Stimulated activated naive CD8-positive, alpha-beta T cell treated with anti-CD3 and anti-CD28 coated beads, Interleukin-15, Interleukin-2, amounts not matched to agents 100 ng/mL and 50 ng/mL, for 24 hours (primary cell): Measurements from ENCODE around the gene MAP3K2.
"Not testable (repeated sequence)": the region's sequence is repeated elsewhere in the genome, so short reads cannot be mapped to it uniquely, and the experiment has no call there.

Experiments used
- H3K27ac Mint-ChIP-seq: one replicate; pipeline ENCODE4 v1.8.0; 2021; ENCODE audit warnings: mild to moderate bottlenecking, mixed read lengths
- H3K27me3 Mint-ChIP-seq: one replicate; pipeline ENCODE4 v1.8.0; 2021; ENCODE audit warnings: mixed read lengths
- H3K36me3 Mint-ChIP-seq: one replicate; pipeline ENCODE4 v1.8.0; 2021; ENCODE audit warnings: low read depth, mixed read lengths
- H3K4me1 Mint-ChIP-seq: one replicate; pipeline ENCODE4 v1.8.0; 2021; ENCODE audit warnings: low read depth, mixed read lengths
- H3K4me3 Mint-ChIP-seq: one replicate; pipeline ENCODE4 v1.8.0; 2021; ENCODE audit warnings: mild to moderate bottlenecking, mixed read lengths
- H3K9me3 Mint-ChIP-seq: one replicate; pipeline ENCODE4 v1.8.0; 2021; ENCODE audit warnings: mixed read lengths

MAP3K2 gene

DNA sequence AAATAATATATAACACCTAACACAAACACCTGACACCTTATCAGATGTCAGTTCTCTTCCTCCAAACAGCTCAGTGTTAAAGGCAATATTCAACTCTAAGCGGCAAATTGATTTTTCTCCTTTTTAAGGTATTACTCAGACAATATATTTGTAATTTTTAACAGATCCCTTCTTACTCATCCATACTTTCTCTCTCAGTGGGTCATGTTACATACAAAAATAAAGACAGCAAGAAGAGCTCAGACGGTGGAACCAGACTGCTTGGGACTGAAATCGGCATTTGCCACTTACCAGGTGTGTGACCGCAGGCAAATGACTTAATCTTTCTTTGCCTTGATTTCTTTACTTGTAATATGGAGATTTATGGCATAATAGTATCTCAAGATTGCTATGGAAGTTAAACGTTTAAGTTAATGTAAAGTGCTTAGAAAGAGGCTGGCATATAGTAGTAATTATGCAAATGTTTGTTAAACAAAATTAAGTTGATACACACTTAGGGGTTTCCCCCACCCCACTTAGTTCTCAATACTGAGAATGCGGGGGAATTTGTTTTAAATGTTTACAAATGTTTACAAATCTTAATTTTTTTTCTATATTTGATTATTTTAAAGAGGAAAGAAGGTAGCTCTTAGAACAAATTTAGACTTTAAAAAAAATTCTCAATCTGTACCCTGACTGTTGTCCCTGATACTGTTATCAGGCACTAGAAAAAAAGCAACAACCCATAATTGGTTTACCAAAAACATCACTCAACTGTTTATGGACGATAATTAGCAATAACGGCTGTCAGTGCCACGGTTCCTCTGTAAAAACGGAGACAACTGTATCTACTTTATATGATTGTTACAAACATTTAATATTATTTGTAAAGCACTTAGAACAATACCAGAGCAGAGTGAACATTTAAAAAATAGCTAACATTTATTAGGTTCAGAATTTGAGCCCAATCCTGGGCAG is 25.6 kb downstream of the MAP3K2 start:
- no peaks in the 10 kb centered on the region for H3K27me3 Mint-ChIP-seq
- H3K36me3 Mint-ChIP-seq, result no peaks in the 10 kb centered on the region
- H3K27ac Mint-ChIP-seq, result no peak overlapping the region
- H3K9me3 Mint-ChIP-seq, result no peaks in the 10 kb centered on the region
- no peak overlapping the region for H3K4me3 Mint-ChIP-seq
- peaks cover 72% of the 10 kb centered on the region for H3K4me1 Mint-ChIP-seq

DNA sequence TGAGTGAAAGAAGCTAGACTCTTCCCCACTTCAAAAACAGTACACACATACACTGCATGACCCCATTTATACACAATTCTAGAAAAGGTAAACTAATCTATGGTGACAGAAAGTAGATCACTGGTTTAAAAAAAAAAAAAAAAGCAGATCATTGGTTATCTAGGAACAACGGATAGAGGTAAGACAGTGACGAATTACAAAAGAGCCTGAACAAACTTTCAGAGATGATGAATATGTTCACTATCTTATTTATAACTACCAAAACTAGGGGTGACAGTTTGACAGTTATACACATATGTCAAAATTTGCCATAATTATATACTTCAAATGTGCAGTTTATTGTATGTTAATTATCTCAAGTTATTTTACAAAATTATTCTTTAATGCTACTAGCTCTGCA is 27.5 kb downstream of the MAP3K2 start:
- H3K27me3 Mint-ChIP-seq, result no peaks in the 10 kb centered on the region
- peaks cover 4% of the 10 kb centered on the region for H3K36me3 Mint-ChIP-seq
- H3K27ac Mint-ChIP-seq, result no peak overlapping the region
- H3K4me1 Mint-ChIP-seq, result peaks cover 64% of the 10 kb centered on the region
- H3K4me3 Mint-ChIP-seq, result no peak overlapping the region
- H3K9me3 Mint-ChIP-seq, result no peaks in the 10 kb centered on the region

DNA sequence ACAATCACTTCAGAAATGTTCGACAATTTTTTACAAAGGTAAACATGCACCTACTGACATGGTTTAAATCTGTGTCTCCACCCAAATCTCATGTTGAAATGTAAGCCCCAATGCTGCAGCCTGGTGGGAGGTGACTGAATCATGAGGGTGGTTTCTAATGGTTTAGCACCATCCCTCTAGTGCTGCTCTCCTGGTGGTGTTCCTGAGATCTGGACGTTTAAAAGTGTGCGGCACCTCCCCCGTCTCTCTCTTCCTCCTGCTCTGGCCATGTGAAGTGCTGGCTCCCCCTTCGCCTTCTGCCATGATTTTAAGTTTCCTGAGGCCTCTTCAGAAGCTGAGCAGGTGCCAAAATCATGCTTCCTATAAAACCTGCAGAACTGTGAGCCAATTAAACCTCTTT is 28.3 kb downstream of the MAP3K2 start:
- Mint-ChIP-seq H3K4me3 (no peak overlapping the region), H3K36me3 (peaks cover 4% of the 10 kb centered on the region), H3K9me3 (no peaks in the 10 kb centered on the region), H3K27ac (no peak overlapping the region), H3K27me3 (no peaks in the 10 kb centered on the region), H3K4me1 (peaks cover 66% of the 10 kb centered on the region)

DNA sequence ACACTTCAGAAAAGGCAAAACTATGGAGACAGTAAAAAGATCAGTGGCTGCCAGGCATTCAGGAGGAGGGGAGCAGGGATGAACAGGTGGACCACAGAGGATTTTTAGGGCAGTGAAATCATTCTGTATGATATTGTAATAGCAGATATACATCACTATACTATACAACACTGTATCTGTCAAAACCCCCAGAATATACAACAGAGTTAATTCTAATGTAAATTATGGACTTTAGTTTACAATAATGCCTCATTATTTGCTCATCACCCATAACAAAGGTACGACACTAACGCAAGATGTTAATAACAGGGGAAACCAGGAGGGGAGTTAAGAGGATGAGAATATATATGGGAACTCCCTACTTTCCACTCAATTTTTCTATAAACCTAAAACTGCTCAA is 28.8 kb downstream of the MAP3K2 start:
- Mint-ChIP-seq H3K4me1 (peaks cover 64% of the 10 kb centered on the region), H3K36me3 (peaks cover 4% of the 10 kb centered on the region), H3K27me3 (no peaks in the 10 kb centered on the region), H3K27ac (no peak overlapping the region), H3K9me3 (no peaks in the 10 kb centered on the region), H3K4me3 (no peak overlapping the region)

DNA sequence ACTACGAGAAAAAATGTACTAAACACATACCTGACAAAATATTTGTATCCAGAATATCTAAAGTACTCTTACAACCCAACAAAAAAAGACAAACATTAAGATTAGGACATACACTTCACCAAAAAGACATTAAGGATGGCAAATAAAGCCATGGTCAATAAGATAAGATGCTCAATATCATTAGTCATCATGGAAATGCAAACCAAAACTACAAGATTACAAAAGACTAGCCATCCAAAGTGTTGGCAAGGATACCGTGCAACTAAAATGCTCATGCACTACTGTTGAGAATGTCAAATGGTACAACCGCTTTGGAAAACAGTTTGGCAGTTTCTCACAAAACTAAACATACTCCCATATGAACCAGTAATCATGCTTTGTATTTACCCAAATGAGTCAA is 29.7 kb downstream of the MAP3K2 start:
- peaks cover 54% of the 10 kb centered on the region for H3K4me1 Mint-ChIP-seq
- peaks cover 4% of the 10 kb centered on the region for H3K36me3 Mint-ChIP-seq
- no peak overlapping the region for H3K4me3 Mint-ChIP-seq
- H3K27ac Mint-ChIP-seq, result no peak overlapping the region
- no peaks in the 10 kb centered on the region for H3K9me3 Mint-ChIP-seq
- no peaks in the 10 kb centered on the region for H3K27me3 Mint-ChIP-seq

DNA sequence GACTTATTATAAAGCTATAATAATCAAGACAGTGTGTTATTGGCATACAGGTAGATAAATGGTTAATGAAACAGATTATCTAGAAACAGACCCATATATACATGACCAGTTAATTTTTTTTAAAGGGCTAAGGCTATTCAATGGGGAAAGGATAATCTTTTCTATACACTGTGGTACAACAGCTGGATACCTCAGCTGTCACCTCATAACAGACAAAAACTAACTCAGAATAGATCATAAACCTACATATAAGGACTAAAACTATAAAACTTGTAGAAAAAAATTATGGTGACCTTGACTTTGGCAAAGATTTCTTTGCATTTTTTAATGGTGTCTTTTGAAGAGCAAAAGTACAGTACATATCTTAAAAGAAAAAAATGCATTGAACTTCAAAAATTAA is 30.2 kb downstream of the MAP3K2 start:
- no peak overlapping the region for H3K4me3 Mint-ChIP-seq
- H3K27me3 Mint-ChIP-seq, result no peaks in the 10 kb centered on the region
- H3K27ac Mint-ChIP-seq, result no peak overlapping the region
- peaks cover 50% of the 10 kb centered on the region for H3K4me1 Mint-ChIP-seq
- peaks cover 4% of the 10 kb centered on the region for H3K36me3 Mint-ChIP-seq
- no peaks in the 10 kb centered on the region for H3K9me3 Mint-ChIP-seq

DNA sequence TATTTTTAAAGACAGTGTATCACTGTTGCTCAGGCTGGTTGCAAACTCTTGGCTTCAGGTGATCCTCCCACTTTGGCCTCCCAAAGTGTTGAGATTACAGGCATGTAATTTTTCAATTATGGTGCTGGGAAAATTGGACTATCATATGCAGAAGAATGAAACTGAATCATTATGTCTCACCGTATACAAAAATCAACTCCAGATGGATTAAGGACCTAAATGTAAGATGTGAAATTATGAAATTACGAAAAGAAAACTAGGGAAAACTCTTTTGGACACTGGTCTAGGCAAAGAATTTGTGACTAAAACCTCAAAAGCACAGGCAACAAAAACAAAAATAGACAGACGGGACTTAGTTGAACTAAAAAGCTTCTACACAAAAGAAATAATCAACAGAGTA is 31.2 kb downstream of the MAP3K2 start:
- Mint-ChIP-seq H3K4me1 (peaks cover 49% of the 10 kb centered on the region), H3K9me3 (no peaks in the 10 kb centered on the region), H3K36me3 (peaks cover 4% of the 10 kb centered on the region), H3K4me3 (no peak overlapping the region), H3K27me3 (no peaks in the 10 kb centered on the region), H3K27ac (no peak overlapping the region)

DNA sequence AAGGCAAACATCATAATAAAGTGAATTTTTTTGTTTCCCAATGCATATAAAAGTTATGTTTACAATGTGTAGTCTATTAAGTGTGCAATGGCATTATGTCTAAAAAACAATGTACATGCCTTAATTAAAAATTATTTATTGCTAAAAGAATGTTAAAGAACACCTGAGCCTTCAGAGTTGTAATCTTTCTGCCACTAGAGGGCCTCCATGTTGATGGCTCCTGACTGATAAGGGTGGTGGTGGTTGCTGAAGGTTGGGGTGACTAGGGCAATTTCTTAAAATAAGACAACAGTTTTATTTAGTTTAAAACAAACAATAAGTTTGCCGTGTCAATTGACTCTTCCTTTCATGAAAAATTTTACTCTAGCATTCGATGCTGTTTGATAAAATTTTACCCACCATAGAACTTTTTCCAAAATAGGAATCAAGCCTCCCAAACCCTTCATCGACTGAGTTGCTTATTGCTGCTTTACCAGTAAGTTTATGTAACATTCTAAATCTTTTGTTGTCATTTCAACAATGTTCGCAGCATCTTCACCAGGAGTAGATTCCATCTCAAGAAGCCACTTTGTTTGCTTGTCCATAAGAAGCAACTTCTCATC is 32.3 kb downstream of the MAP3K2 start:
- H3K27me3 Mint-ChIP-seq, result no peaks in the 10 kb centered on the region
- H3K9me3 Mint-ChIP-seq, result no peaks in the 10 kb centered on the region
- peaks cover 4% of the 10 kb centered on the region for H3K36me3 Mint-ChIP-seq
- H3K4me1 Mint-ChIP-seq, result peaks cover 52% of the 10 kb centered on the region
- H3K4me3 Mint-ChIP-seq, result no peak overlapping the region
- no peak overlapping the region for H3K27ac Mint-ChIP-seq

DNA sequence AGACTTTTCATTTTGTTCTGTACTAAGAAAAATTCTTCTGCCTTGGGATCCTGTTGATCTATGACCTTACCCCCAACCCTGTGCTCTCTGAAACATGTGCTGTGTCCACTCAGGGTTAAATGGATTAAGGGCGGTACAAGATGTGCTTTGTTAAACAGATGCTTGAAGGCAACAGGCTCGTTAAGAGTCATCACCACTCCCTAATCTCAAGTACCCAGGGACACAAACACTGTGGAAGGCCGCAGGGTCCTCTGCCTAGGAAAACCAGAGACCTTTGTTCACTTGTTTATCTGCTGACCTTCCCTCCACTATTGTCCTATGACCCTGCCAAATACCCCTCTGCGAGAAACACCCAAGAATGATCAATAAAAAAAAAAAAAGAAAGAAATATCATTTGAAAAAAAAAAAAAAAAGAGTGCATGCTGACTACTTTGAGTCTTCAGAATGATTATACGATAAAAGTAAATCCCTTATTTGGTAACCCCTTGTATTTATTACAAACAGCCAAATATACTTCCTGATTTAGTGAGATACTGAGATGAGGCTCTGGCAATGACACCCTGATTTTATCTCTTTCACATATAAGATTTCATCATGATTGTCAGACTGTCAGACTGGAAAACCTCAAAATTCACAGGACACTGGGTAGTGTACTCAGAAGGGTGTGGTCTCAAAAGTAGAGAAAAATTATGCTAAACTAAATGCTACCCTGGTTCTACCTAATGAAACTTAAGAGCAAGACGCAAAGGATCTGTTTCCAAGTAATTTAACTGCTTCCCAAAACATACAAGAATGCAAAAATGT is 33.7 kb downstream of the MAP3K2 start:
- not testable (repeated sequence) for H3K4me3 Mint-ChIP-seq, H3K36me3 Mint-ChIP-seq, H3K27ac Mint-ChIP-seq, H3K27me3 Mint-ChIP-seq, H3K9me3 Mint-ChIP-seq
- peaks cover 52% of the 10 kb centered on the region for H3K4me1 Mint-ChIP-seq

DNA sequence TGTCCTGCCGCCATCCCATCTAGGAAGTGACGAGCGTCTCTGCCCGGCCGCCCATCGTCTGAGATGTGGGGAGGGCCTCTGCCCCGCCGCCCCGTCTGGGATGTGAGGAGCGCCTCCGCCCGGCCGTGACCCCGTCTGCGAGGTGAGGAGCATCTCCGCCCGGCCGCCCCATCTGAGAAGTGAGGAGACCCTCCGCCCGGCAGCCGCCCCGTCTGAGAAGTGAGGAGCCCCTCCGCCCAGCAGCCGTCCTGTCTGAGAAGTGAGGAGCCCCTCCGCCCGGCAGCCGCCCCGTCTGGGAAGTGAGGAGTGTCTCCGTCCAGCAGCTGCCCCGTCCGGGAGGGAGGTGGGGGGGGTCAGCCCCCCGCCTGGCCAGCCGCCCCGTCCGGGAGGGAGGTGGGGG is 34.6 kb downstream of the MAP3K2 start:
- not testable (repeated sequence) for H3K27me3 Mint-ChIP-seq, H3K4me3 Mint-ChIP-seq, H3K27ac Mint-ChIP-seq, H3K36me3 Mint-ChIP-seq, H3K9me3 Mint-ChIP-seq
- peaks cover 54% of the 10 kb centered on the region for H3K4me1 Mint-ChIP-seq

DNA sequence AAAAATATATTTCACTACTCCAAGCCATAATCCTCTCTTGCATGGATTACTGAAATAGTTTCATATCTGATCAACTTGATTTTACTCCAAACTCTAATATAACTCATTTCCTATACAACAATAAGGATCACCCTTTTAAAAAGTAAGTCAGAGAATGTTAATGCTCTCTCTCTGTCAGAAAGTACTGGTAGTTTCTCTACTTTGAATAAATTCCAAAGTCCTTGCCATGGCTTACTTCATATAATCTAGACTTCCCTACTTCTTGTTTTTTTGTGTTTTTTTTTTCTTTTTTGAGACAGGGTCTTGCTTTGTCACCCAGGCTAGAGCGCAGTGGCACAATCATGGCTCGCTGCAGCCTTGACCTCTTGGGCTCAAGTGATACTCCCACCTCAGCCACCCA is 36.2 kb downstream of the MAP3K2 start:
- no peaks in the 10 kb centered on the region for H3K9me3 Mint-ChIP-seq
- H3K4me3 Mint-ChIP-seq, result no peak overlapping the region
- H3K4me1 Mint-ChIP-seq, result peaks cover 59% of the 10 kb centered on the region
- H3K27me3 Mint-ChIP-seq, result no peaks in the 10 kb centered on the region
- H3K36me3 Mint-ChIP-seq, result peaks cover 4% of the 10 kb centered on the region
- no peak overlapping the region for H3K27ac Mint-ChIP-seq

DNA sequence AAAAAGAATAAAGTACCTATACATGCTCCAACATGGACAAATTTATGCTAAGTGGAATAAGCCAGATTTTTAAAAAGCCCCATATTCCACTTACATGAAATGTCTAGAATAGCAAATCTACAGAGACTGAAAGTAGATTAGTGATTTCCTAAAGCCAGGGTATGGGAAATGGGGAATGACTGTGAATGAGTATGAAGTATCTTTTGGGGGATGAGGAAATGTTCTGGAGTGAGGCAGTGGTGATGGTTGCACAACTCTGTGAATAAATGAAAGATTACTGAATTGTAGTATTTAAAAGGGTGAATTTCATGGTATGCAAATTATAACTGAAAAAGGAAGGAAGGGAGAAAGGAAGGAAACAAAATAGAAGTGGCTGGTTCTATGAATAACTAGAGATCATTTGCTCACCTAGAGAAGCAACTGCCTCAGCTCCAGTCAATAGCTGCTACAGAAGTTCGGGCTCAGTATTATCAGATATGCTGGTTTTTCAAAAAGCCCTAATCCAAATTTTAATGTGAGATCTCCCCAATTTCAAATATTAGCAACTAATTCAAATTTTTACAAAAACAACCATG is 39.3 kb downstream of the MAP3K2 start:
- no peak overlapping the region for H3K4me3 Mint-ChIP-seq
- H3K27me3 Mint-ChIP-seq, result no peaks in the 10 kb centered on the region
- no peaks in the 10 kb centered on the region for H3K9me3 Mint-ChIP-seq
- H3K36me3 Mint-ChIP-seq, result peaks cover 15% of the 10 kb centered on the region
- peak overlapping the region; percentile 7 for H3K27ac Mint-ChIP-seq
- peaks cover 65% of the 10 kb centered on the region for H3K4me1 Mint-ChIP-seq

DNA sequence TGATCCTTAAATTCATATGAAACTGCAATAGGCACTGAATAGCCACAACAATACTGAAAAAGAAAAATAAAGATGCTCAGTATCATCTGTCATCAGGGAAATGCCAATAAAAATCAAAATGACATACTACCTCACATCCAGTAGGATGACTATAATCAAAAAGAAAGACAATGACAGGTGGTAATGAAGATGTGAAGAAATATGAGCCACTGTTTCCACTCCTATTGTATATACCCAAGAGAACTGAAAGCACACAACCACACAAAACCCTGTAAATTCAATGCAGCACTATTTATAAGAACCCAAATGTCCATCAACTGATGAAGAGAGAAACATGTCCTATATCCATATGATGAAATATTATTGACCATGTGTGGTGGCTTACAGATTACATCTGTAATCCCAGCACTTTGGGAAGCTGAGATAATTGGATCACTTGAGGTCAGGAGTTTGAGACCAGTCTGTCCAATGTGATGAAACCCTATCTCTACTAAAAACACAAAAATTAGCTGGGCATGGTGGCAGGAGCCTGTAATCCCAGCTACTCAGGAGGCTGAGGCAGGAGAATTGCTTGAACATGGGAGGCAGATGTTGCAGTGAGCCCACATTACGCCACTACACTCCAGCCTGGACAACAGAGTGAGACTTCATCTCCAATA is 39.9 kb downstream of the MAP3K2 start:
- Mint-ChIP-seq H3K27me3 (no peaks in the 10 kb centered on the region), H3K4me1 (peaks cover 65% of the 10 kb centered on the region), H3K27ac (no peak overlapping the region), H3K4me3 (no peak overlapping the region), H3K36me3 (peaks cover 17% of the 10 kb centered on the region), H3K9me3 (no peaks in the 10 kb centered on the region)

DNA sequence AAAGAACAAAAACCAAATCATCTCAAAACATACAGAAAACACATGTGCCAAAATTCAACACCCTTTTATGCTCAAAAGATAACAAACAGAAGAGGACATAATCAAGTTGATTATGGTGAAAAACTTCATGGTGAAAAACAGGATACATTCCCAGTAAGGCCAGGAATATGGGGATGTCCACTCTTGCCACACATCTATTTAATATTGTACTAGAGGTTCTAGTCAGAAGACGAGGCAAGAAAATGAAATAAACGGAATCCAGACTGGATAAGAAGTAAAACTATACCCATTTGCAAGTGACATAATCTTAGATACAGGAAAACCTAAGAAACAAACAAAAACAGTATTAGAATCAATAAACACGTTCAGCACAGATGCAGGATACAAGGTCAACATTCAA is 40.8 kb downstream of the MAP3K2 start:
- Mint-ChIP-seq H3K4me3 (no peak overlapping the region), H3K4me1 (peaks cover 65% of the 10 kb centered on the region), H3K27ac (no peak overlapping the region), H3K36me3 (peaks cover 26% of the 10 kb centered on the region), H3K9me3 (no peaks in the 10 kb centered on the region), H3K27me3 (no peaks in the 10 kb centered on the region)
